ENCODE measurements around the gene EMP3.
A peak's percentile ranks its signal among the peaks of the same experiment; 100 is the strongest.
"Not testable (repeated sequence)": the region's sequence is repeated elsewhere in the genome, so short reads cannot be mapped to it uniquely, and the experiment has no call there.

EMP3 gene

GRCh38 chr19:48325265-48325910 is at the start of gene EMP3:
TSS of gene EMP3 (plus strand) at chr19:48325552. CDS start at chr19:48326845, 1,293 bp downstream.
- peak; percentile 84 for DNase-seq (ENCODE audit: low read depth)

DNA sequence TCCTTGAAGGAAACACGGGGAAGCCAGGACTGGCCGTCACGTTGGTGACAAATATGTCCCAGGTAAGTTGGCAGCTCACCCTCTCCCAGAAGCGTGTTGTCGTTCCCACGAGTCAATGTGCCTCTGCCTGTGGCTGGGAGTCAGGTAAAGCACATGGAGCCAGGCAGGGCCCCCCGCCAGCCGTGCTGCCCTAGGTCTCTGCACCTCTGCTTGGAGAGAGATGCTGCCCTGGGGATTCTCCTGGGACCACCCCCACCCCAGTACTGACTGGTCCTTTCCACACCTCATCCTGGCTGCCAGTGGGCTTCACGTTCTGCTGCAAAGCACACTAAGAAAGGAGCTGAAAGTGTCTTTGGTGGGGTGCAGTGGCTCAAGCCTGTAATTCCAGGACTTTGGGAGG is 45.6 kb upstream of the EMP3 start:
- no peak for DNase-seq (ENCODE audit: low read depth)

GRCh38 chr19:48283908-48284307 is 41.4 kb upstream of the EMP3 start:
- DNase-seq (ENCODE audit: low read depth), result no peak

GRCh38 chr19:48284896-48285295 is 40.5 kb upstream of the EMP3 start:
- no peak for DNase-seq (ENCODE audit: low read depth)

GRCh38 chr19:48287748-48288147 is 37.6 kb upstream of the EMP3 start:
- no peak for DNase-seq (ENCODE audit: low read depth)

DNA sequence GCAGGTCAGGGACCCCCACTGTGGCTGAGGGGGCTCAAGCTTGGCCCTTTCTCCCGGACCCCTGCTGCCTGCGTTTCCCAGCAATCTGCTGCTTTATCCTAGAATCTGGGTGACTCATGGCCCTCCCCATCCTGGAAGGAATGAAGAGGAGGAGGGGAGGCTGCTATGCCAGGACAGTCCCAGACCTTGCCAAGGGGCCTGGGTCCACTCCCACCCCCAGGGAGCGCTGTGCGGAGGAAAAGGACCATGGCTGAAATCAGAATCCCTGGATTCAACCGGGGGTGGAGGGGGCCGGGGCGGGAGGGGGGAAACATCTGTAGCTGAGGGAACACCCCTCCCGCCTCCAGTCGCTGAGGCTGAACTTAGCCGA is 35.0 kb upstream of the EMP3 start:
- DNase-seq (ENCODE audit: low read depth), result no peak

DNA sequence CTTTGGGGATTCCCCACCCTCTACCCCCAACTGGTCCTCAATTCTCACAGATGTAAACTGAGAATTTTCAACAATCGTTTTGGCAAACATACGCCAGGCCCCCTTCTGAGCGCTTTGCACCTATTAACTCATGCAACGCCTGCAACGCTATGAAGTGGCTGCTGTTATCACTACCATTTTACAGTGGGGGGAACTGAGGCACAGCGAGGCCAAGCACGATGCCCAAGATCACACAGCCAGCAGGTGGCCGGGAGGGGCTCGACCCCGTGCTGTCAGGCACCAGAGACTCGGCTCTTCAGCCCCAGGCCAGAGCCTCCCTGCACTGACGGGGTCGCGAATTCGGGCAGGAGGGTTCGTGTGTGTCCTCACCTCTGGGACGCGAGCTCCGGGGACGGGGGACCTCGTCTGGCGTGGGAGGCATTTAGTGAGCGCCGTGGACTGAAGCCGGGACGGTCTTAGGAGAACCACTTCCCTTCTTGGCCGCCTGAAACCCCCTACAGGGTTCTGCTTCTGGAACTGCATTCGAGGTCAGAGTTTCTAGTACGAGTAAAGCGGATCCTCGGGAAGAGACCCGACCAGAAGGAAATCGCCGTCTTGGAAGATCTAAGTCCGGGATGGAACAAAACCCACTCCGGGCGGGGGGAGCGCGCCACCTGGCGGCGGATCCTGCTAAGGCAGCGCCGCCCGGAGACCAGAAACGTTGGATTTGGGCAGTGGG is 34.4 kb upstream of the EMP3 start:
- peak; percentile 61 for DNase-seq (ENCODE audit: low read depth)

DNA sequence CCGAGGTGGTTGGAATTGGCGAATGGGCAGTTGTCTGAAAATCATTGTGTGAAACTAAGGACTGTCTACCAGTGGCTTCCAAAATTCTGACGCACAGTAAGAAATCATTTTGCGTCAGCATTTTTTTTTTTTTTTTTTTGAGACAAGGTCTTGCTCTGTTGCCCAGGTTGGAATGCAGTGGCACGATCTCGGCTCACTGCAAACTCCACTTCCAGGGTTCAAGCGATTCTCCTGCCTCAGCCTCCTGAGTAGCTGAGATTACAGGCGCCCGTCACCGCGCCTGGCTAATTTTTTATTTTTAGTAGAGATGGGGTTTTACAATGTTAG is 33.9 kb upstream of the EMP3 start:
- not testable (repeated sequence) for DNase-seq (ENCODE audit: low read depth)

DNA sequence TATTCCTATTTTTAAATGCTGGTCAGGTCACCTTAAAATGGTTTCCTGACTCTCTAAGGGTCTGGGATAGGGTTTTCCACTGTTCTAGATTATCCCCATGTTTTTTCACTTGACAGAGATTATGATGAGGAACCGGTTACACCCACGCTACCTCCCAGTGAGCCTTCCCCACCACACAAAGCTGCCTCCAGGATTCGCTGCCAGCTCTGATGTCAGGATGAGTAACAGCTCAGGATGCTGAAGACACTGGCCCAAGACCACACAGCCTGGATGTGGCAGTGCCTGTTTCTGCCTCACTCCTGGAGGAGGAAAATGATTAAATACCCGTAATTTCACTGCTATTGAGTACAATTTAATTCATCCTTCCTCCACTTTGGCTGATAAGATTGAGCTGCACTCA is 32.6 kb upstream of the EMP3 start:
- peak; percentile 69 for DNase-seq (ENCODE audit: low read depth)

DNA sequence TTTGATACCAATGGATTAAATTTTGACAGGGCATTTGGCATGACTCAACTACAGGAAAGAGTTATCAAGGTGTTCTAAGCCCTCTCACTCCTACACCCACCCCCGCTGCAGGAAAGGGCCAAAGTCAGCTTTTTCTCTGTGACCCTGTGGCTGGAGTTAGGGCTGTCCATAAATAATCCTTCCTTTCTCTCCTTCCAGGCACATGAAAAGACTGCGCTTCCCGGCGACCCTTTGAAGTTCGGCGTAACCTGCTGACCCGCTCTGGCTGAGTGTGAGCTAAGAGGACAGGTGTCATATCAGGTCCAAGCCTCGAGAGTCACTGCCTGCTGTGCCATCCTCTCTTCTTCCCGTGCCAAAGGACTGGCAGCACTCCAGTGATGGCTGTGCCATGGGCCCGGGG is 29.9 kb upstream of the EMP3 start:
- DNase-seq (ENCODE audit: low read depth), result no peak

DNA sequence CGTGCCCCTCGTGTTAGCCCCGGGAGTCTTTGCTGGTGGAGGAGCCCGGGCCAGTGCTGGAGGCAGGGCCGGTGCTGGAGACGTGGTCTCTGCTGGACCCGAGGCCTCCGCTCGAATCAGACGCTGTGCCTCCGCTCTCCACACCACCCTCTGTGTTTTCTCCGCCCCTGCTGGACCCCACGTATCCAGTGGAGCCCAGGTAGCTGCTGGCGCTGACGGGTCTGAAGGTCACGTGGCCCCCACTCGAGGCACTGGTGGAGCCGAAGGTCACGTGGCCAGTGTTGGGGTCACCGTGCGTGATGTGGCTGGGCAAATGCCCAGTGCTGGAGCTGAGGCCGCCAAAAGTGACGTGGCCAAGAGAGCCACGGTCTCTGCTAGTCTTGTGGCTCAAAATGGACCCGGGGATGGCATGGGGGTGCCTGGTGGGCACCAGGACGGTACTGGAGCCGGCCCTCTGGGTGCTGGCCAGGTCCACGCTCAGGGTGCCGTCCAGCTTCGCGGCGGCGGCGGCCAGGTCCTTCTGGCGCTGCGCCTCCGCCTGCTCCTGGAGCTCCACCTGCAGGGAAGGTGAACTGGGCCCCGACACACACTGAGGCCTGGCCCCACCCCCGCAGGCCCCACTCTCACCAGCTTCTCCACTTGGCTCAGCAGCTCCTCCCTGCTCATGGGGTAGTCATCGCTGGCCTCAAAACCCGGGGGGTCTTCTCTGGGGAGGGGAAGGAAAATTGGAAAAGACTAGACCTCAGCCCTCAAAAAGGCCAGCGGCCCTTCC is 28.2 kb upstream of the EMP3 start:
- DNase-seq (ENCODE audit: low read depth), result no peak

DNA sequence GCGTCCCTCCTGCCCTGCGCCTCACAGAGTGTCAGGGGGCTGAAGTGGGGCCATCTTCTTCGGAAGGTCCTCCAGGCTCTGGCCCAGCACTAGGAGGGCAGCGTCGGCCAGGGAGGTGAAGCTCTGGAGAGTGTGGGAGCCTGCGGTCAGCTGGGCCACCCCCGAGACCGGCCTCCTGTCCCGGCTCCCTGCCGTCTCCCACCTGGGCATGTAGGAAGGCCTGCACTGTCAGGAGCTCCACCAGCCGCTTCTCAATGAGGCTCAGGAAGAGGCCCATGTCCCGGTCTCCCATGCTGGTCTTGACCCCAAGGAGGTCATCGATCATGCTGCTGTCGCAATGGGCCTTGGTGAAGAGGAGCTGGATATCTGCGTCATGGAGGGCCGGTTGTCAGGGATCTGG is 27.4 kb upstream of the EMP3 start:
- no peak for DNase-seq (ENCODE audit: low read depth)

DNA sequence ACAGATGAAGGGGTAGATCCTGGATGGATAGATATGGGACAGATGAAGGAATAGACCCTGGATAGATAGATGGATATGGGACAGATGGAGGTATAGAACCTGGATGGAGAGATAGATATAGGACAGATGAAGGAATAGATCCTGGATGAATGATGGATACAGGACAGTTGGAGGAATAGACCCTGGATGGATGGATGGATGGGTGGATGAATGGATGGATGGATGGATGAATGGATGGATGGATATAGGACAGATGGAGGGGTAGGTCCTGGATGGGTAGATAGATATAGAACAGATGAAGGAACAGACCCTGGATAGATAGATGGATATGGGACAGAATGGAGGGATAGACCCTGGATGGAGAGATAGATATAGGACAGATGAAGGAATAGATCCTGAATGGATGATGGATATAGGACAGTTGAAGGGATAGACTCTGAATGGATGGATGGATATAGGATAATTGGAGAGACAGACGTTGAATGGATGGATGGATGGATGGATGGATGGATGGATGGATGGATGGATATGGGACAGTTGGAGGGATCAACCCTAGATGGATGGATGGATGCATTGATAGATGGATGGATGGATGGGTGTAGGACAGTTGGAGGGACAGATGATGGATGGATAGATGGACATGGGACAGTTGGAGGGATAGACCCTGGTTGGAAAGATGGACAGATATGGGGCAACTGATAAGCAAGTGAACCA is 23.3 kb upstream of the EMP3 start:
- DNase-seq (ENCODE audit: low read depth), result no peak

DNA sequence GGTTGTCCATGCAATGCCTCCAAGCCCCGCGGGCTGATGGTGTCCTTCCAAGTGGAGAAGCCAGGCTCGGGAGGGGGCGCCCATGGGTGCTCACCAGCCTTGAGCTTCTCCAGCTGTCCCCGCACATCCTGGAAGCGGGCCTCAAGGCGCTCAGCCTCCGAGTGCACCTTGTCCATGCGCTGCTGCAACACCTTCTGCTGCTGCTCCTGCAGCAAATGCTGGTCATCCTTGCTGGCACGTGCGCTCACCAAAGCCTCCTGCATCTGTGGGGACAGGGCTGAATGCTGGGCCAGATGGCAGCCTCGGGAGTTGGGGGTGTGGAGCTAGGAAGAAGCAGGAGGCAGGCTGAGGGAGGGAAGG is 22.8 kb upstream of the EMP3 start:
- DNase-seq (ENCODE audit: low read depth), result no peak

- DNase-seq (ENCODE audit: low read depth), result no peak
These were observed 22.0 kb upstream of the EMP3 start for GRCh38 chr19:48303367-48303766.

- DNase-seq (ENCODE audit: low read depth), result no peak
These were observed 21.5 kb upstream of the EMP3 start for GRCh38 chr19:48303866-48304265.

- DNase-seq (ENCODE audit: low read depth), result no peak
These were observed 16.4 kb upstream of the EMP3 start for GRCh38 chr19:48308631-48309586.

GRCh38 chr19:48309731-48310130 is 15.6 kb upstream of the EMP3 start:
- not testable (repeated sequence) for DNase-seq (ENCODE audit: low read depth)

DNA sequence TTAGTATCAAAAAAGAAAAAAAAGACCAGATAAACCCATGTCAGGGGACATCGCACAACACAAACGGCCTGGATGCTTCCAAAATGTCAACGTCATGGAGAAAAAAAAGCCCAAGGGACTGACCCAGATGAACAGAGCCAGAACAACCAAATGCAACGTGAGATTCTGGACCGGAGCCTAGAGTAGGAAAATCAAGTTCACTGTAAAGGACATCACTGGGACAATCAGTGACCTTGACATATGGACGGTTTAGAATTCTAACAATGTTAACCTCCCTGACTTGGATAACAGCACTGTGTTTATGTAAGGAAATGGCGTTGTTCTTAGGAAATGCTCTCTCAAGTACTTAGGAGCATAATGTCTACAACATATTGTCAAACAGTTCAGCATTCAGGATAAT is 15.1 kb upstream of the EMP3 start:
- no peak for DNase-seq (ENCODE audit: low read depth)

GRCh38 chr19:48311384-48311783 is 14.0 kb upstream of the EMP3 start:
- no peak for DNase-seq (ENCODE audit: low read depth)

GRCh38 chr19:48315712-48316111 is 9.6 kb upstream of the EMP3 start:
- DNase-seq (ENCODE audit: low read depth), result no peak

DNA sequence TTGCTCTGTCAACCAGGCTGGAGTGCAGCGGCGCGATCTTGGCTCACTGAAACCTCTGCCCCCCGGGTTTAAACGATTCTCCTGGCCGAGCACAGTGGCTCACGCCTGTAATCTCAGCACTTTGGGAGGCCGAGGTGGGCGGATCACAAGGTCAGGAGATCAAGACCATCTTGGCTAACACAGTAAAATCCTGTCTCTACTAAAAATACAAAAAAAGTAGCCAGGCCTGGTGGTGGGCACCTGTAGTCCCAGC is 7.7 kb upstream of the EMP3 start:
- DNase-seq (ENCODE audit: low read depth), result not testable (repeated sequence)

Measured in GM04504 (cell line).